ENCODE measurements around the gene MNAT1.

MNAT1 gene

DNA sequence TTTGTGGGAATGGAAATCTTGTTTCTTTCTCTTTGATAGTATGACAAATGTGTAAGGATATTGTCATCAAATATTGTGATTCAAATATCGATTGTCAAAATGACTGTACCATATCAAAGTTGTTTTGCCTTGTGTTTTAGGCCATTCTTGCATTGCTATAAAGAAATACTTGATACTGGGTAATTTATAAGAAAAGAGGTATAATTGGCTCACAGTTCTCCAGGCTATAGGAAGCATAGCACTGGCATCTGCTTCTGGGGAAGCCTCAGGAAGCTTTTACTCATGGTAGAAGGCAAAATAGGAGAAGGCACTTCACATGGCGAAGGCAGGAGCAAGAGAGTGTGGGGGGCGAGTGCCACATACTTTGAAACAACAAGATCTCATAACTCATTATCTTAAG is 238.5 kb downstream of the MNAT1 start:
- no peak for DNase-seq

DNA sequence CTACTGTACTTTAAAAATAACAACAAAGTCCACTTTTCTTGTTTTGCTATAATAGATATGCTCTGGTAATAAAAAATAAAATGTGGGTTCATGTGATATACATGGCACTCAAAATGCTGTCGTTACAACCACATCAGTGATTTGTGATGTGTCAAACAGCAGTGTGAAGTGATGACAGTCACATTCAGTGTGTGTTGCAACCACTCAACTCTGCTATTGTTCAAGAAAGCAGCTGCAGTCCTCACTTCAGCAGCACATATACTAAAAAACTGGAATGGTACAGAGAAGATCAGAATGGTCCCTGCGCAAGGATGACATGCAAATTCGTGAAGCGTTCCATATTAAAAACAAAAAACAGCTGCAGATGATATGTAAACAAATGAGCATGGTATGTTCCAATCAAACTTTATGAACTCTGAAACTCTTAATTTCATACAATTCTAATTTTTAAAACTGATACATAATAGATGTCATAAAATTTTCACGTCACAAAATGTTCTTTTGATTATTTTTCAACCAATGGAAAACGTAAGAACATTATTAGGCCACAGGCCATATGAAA is 239.6 kb downstream of the MNAT1 start:
- DNase-seq: no peak

DNA sequence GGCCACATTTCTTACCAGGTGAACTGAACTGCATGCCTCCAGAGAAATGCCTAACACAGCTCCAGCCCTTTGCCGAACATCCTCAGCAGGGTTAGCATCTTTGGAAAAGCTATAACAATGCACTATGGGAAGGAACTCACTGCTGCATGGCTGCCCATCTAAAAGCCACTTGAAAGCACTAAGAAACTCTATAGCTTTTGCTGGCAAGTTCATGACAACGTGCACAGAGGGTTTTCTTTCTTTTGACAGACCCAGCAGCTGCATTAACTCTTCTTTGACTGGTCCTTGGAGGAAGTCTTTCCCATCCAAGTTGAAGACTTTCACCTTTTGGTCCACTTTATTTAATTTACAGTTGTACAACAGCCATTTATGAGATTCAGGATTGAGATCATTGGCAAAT is 241.0 kb downstream of the MNAT1 start:
- DNase-seq: no peak

DNA sequence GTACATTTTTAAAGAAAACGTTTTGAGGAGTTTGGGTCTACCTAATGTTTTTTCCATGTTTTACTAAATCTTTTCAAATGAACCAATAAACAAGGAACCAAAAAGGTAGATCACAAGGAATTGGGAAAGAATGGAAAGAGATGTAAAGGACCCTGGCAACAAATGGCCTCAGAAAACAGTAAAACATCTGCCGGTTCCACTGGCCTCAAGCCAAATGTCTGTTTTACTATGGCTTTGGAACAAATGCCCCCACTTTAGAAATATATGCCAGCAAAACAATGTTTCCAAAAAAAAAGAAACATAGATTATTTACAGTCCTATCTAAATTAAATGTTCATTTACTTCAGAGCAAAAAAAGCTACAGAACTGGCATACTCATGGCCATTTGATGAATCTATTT is 243.3 kb downstream of the MNAT1 start:
- peak; percentile 32 for DNase-seq

DNA sequence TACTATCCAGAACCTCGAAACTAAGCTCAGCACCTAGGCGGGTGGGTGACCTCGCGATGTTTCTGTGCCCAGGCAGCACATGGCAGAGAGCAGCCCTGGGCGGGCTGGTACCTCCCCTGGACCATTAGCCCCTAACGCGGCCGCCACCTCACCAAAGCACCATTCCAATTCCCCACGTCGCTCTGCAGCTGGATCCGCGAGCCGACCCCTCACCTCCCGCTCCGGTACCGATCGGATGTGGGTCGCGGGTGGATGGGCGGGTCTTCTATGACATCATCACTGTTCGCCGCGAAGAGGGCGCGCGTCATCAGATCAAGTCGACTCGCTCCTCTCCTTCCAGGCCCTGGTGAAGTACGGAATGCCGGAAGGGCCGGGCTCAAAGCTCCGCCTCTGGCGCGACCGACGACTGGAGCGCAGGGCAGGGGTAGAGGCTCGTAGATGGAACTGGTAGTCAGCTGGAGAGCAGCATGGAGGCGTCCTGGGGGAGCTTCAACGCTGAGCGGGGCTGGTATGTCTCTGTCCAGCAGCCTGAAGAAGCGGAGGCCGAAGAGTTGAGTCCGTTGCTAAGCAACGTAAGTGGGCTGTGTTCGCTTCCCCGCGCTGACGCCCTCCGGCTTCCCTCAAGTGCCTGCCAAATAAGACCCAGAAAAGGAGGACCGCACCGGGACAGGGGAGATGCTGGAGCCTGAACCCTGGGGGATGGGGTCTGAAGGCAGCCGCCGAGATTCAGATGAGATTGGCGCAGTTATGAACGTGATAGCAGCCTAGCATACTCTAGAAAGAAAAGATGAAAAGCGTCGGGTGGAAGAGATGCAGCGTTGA is 246.5 kb downstream of the MNAT1 start, which contains the start of the genes SLC38A6 and TRMT5:
Gene SLC38A6, plus strand, starts transcription at position 435 of the 822 bp plus-strand sequence. Its CDS starts 33 bp downstream, at position 468.
Gene TRMT5, minus strand, starts transcription at position 269 of the 822 bp plus-strand sequence. Its CDS starts 106 bp downstream, at position 163.
- peak; percentile 96 for DNase-seq

DNA sequence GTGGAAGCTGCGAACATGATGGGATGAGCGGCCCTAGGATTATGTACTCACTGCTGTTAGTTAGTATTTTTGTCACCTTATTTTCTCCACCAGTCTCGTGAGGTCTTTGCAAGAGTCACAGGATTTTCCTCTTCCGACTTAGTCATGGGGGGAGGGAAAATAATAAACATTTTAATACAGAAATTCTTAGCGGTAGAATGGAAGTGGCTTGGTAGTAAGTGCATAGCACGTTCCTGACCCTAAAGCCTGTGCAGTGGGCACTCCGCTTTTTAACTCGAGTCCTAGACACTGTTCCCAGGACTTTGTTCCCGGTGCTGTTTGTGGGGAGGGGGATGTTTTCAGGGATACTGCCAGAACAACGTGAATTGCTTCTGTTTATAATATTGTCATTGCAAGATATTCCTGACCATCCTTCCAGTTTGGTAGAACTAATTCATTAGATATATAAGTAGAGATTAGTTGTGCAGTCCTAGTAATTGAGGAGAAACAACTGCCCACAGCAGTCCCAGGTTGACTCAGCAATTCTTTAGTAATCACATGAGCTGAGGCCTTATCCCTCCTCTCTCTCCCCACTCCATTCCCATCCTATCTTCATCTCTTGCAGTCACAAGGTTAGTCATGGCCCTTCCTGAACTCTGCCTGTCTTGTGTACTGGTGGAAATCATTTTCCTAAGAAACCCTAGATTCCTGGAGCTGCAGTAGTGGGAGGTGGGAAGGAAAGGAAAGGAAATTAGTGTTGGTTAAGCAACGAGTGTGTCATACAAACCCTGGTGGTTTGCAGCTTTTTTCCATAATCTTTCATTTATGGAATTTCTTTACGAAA is 247.3 kb downstream of the MNAT1 start:
- DNase-seq: no peak

DNA sequence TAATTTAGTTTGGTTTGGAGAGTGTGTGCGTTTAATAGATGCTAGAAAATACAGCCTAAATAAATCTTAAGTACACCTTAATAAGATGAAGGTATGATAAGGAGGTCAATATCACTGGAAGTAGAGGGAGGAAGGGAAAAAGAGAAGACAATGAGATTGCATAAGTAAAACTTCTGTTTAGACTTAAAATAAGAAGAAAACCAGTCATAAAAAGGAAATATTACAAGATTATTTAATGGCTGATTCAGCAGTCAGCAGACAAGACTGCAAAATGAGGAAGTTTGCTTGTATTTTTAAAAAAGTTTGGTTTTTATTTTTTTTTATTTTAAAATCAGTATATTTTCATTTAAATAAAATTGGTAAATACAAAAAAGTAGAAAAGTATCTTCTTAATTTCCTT is 249.6 kb downstream of the MNAT1 start:
- DNase-seq: no peak

DNA sequence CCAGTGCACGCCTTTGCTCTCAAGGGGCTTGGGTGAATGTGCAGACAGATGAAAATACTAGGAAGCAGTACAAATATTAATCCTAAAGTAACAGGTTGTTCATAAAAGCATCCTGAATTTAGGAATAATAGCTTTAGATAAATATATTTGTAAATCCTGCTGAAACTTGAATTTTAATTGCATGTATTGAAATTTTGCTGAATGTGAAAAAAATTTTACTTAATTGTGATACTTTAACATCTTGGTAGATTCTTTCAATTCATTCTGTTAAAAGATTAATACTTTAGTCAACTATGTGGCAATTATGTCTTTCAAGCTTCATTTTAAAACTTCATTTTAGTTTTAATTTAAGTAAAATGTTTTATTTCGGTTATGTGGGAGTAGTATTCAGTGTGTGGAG is 251.9 kb downstream of the MNAT1 start:
- no peak for DNase-seq

DNA sequence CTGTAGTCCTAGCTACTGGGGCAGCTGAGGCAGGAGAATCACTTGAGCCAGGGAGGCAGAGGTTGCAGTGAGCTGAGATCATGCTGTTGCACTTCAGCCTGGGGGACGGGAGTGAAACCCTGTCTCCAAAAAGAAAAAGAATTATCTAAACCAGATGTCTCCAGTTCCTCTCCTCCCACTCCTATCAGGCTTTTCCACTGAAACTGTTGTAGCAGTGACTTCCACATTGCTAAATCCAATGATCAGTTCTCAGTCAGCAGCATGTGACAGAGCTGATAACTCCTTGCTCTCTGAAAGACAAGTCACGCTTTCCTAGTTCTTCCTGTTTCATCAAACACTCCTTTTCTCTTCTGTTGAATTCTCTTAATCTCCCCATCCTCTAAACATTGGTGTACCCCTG is 255.0 kb downstream of the MNAT1 start:
- no peak for DNase-seq

DNA sequence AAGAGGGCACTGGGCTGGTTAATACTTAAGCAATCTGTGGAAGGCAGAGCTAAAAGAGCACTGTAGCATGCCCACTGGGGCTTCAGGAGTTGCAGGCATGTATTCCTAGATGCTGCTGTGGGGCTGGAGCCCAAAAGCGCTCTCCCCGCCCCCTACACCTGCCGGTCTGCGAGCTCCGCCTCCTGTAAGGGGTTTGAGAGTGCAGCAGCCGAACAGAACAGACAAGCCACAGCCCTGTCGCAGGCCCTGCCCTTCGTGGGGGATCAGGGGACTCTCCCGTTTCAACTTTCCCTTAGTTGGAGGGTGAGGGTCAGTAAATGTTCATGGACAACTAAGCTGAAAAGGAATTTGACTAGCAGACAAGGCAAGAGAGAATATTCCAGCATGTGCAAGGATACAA is 264.1 kb downstream of the MNAT1 start:
- no peak for DNase-seq

DNA sequence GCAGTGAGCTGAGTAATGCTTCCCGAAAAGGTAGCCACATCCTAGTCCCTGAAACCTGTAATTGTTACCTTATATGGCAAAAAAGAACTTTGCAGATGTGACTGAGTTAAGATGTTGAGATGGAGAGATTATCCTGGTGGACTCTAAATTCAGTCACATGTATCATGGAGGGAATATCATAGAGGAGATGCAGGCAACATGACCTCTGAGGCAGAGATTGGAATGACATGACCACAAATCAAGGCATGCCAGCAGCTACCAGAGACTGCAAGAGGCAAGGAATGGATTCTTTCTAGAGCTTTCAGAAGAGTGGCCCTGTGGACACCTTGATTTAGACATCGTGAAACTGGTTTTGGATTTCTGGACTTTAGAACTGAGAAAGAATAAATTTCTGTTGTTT is 265.0 kb downstream of the MNAT1 start:
- no peak for DNase-seq

DNA sequence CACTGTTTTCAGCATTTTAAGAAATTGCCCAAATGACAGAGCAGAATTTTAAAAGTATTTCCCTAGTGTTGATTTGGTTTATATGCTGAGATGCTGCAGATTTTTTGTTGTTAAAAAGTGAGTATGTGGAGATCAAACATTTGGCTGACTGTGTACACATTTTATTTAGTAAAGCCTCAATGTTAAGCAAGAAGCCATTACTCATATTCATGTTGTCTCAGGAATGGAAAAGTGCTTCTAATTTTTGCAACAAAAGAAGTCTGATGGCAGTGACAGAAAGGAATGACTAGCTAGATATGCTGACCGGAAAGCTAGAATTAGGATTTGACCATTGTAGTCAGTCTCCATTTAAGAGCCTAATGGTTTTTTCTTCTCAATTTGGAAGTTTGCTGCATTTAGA is 269.0 kb downstream of the MNAT1 start:
- DNase-seq: no peak

DNA sequence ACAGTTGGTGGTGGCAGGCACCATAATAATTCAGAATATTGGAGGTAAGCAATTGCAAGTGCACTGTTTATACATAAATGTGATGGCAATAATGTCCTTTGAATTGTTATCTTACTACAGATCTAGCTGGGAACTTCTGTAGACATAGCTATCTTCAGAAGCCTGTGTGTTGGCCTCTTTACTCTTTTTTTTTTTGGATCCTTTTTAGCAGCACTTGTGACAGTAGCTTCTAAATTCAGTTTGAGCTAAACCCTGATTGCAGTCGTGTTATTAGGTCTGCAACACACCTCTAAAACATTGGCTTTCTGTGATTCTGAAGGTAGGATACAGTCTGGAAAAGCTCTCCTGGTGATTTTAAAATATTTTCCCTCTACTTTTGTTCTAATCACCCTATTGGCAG is 285.0 kb downstream of the MNAT1 start:
- DNase-seq: no peak
